HG02678 (cell line): ENCODE measurements around the gene ALG9.

ENCODE experiments used
- ATAC-seq: cut with Tn5 transposase; IDR thresholded peaks from one replicate; pipeline ENCODE4 v1.9.1; 2021; ENCODE audit warnings: mild to moderate bottlenecking, moderate library complexity; ENCODE audit not compliant: unreplicated experiment

Gene ALG9

GRCh38 chr11:111837366-111837891, 34.0 kb downstream of the ALG9 start:
- ATAC-seq, result no peak

GRCh38 chr11:111836721-111837120, 34.7 kb downstream of the ALG9 start:
- ATAC-seq, result peak; percentile 84

GRCh38 chr11:111836162-111836561, 35.2 kb downstream of the ALG9 start:
- no peak for ATAC-seq

GRCh38 chr11:111835665-111836064, 35.7 kb downstream of the ALG9 start:
- no peak for ATAC-seq

GRCh38 chr11:111834432-111835163, 36.8 kb downstream of the ALG9 start:
- no peak for ATAC-seq

GRCh38 chr11:111833524-111833923, 37.9 kb downstream of the ALG9 start:
- ATAC-seq, result no peak

- peak; percentile 60 for ATAC-seq
Measured at GRCh38 chr11:111829185-111829968, 42.0 kb downstream of the ALG9 start.

- no peak for ATAC-seq
Measured at GRCh38 chr11:111826322-111826950, 44.9 kb downstream of the ALG9 start.

- no peak for ATAC-seq
Measured at GRCh38 chr11:111823629-111824028, 47.8 kb downstream of the ALG9 start.

- ATAC-seq, result no peak
Measured at GRCh38 chr11:111823131-111823530, 48.2 kb downstream of the ALG9 start.

- no peak for ATAC-seq
Measured at GRCh38 chr11:111819829-111820237, 51.5 kb downstream of the ALG9 start.

GRCh38 chr11:111819161-111819828, 52.1 kb downstream of the ALG9 start:
- no peak for ATAC-seq

- no peak for ATAC-seq
Measured at GRCh38 chr11:111815489-111815888, 55.9 kb downstream of the ALG9 start.

- no peak for ATAC-seq
Measured at GRCh38 chr11:111814557-111815320, 56.6 kb downstream of the ALG9 start.

- ATAC-seq, result no peak
Measured at GRCh38 chr11:111814106-111814505, 57.3 kb downstream of the ALG9 start.

- no peak for ATAC-seq
Measured at GRCh38 chr11:111812211-111812610, 59.2 kb downstream of the ALG9 start.

- no peak for ATAC-seq
Measured at GRCh38 chr11:111811445-111811844, 59.9 kb downstream of the ALG9 start.

GRCh38 chr11:111808834-111809233, 62.5 kb downstream of the ALG9 start:
- ATAC-seq, result no peak

- no peak for ATAC-seq
Measured at GRCh38 chr11:111808063-111808588, 63.3 kb downstream of the ALG9 start.

GRCh38 chr11:111807076-111807475, 64.3 kb downstream of the ALG9 start:
- no peak for ATAC-seq
